Measurements from ENCODE around the gene UBE3B.

The UBE3B gene

DNA sequence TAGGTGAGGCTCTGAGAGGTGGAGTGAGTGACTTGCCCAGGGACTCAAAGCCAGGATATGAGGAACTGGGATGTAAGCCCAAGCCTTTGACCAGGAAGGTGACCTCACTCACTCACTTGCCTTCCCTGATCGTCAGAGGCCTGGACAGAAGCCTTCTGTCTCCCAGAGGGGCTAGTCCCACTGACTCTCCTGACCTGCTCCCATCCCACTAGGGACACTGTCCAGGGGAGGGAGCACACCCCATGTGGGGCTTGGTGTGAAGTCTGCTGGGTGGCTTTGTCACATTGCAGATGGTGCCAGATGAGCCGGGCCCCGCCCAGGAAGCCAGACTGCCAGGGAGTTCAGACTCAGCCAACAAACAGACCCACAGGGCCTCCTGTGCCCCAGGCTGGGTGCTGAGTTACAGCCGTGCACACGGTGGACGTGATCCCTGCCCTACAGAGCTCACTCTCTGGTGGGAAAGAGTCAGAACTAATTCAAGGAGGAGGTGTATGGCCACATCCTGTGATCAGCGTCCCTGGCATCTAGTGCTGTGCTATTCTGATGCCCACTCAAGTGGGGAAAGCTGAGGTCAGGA, 67.6 kb downstream of the UBE3B start:
- no peaks in the 10 kb centered on the region for H3K27me3 ChIP-seq (ENCODE audit: control insufficient read depth, insufficient read depth, low read length)
- H2AFZ ChIP-seq, result no peak overlapping the region
- H3K36me3 ChIP-seq (ENCODE audit: control insufficient read depth, insufficient read depth, low read length), result no peaks in the 10 kb centered on the region
- no peaks in the 10 kb centered on the region for H3K4me1 ChIP-seq
- no peak overlapping the region for H3K4me2 ChIP-seq (ENCODE audit: low read length)
- H3K79me2 ChIP-seq, result no peaks in the 10 kb centered on the region
- no peak overlapping the region for H3K9ac ChIP-seq
- no peak overlapping the region for H3K4me3 ChIP-seq (ENCODE audit: low read depth, low read length)
- TF ChIP-seq, protein P1, sequence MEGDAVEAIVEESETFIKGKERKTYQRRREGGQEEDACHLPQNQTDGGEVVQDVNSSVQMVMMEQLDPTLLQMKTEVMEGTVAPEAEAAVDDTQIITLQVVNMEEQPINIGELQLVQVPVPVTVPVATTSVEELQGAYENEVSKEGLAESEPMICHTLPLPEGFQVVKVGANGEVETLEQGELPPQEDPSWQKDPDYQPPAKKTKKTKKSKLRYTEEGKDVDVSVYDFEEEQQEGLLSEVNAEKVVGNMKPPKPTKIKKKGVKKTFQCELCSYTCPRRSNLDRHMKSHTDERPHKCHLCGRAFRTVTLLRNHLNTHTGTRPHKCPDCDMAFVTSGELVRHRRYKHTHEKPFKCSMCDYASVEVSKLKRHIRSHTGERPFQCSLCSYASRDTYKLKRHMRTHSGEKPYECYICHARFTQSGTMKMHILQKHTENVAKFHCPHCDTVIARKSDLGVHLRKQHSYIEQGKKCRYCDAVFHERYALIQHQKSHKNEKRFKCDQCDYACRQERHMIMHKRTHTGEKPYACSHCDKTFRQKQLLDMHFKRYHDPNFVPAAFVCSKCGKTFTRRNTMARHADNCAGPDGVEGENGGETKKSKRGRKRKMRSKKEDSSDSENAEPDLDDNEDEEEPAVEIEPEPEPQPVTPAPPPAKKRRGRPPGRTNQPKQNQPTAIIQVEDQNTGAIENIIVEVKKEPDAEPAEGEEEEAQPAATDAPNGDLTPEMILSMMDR (IDR thresholded peaks at IDR 0.05), result no peak
- no peak overlapping the region for H3K27ac ChIP-seq
- H3K9me3 ChIP-seq (ENCODE audit: control insufficient read depth, low read length), result no peaks in the 10 kb centered on the region

DNA sequence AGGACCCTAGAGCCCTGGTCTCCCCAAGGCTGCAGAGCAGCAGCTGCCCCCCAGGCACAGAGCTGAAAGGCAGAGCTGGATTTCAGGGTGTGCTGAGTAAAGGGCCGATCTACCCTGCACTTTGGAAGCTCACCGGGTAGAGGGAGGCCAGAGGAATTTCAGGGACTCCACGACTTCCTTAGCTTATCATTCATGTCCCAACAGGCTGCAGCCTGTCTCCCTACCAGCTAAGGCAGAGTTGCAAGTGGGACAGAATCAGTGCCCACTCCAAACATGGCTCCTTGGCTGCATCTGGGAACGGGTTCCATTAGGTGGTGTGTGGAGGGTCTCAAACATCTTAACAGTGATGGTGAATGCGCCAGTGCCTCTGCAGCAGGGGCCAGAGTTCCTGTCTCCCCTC, 68.4 kb downstream of the UBE3B start:
- no peaks in the 10 kb centered on the region for H3K36me3 ChIP-seq (ENCODE audit: control insufficient read depth, insufficient read depth, low read length)
- H3K27ac ChIP-seq, result no peak overlapping the region
- H2AFZ ChIP-seq, result no peak overlapping the region
- H3K9me3 ChIP-seq (ENCODE audit: control insufficient read depth, low read length), result no peaks in the 10 kb centered on the region
- TF ChIP-seq, protein P1 (IDR thresholded peaks at IDR 0.05), result no peak
- H3K4me1 ChIP-seq, result no peaks in the 10 kb centered on the region
- H3K79me2 ChIP-seq, result no peaks in the 10 kb centered on the region
- H3K27me3 ChIP-seq (ENCODE audit: control insufficient read depth, insufficient read depth, low read length), result no peaks in the 10 kb centered on the region
- no peak overlapping the region for H3K9ac ChIP-seq
- no peak overlapping the region for H3K4me3 ChIP-seq (ENCODE audit: low read depth, low read length)
- no peak overlapping the region for H3K4me2 ChIP-seq (ENCODE audit: low read length)

DNA sequence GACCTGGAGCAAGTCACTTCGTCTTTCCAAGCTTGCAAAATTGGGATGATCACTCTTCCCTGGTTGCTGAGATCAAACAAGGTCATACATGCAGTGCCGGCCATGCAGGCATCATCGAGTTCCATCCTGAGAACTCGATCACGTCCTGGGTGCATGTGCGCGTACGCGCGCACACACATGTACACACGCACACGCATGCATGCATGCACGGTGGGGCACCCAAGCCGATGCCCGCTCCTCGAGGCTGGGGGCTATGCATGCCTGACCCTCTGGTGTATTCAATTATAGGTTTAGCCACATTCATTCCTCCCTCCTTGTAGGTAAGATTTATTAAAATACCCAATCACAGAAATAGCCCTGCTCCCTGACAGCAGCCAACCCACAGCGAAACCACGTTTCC, 69.9 kb downstream of the UBE3B start:
- Histone ChIP-seq H3K36me3 (ENCODE audit: control insufficient read depth, insufficient read depth, low read length) (no peaks in the 10 kb centered on the region), H3K4me2 (ENCODE audit: low read length) (no peak overlapping the region)
- TF ChIP-seq, protein P1 (IDR thresholded peaks at IDR 0.05), result no peak

GRCh38 chr12:109548258-109548657, 70.8 kb downstream of the UBE3B start:
- TF ChIP-seq, protein P1 (IDR thresholded peaks at IDR 0.05), result no peak
- Histone ChIP-seq H3K27me3 (ENCODE audit: control insufficient read depth, insufficient read depth, low read length) (no peaks in the 10 kb centered on the region), H3K4me2 (ENCODE audit: low read length) (no peak overlapping the region), H3K9me3 (ENCODE audit: control insufficient read depth, low read length) (no peaks in the 10 kb centered on the region), H2AFZ (no peak overlapping the region), H3K27ac (no peak overlapping the region), H3K79me2 (no peaks in the 10 kb centered on the region), H3K9ac (no peak overlapping the region), H3K36me3 (ENCODE audit: control insufficient read depth, insufficient read depth, low read length) (no peaks in the 10 kb centered on the region), H3K4me1 (no peaks in the 10 kb centered on the region), H3K4me3 (ENCODE audit: low read depth, low read length) (no peak overlapping the region)

More for the DNA sequence above, 69.9 kb downstream of the UBE3B start:
- no peak overlapping the region for H3K27ac ChIP-seq
- H3K79me2 ChIP-seq, result no peaks in the 10 kb centered on the region
- H3K27me3 ChIP-seq (ENCODE audit: control insufficient read depth, insufficient read depth, low read length), result no peaks in the 10 kb centered on the region
- H3K4me1 ChIP-seq, result no peaks in the 10 kb centered on the region
- no peak overlapping the region for H3K9ac ChIP-seq
- H3K4me3 ChIP-seq (ENCODE audit: low read depth, low read length), result no peak overlapping the region
- H2AFZ ChIP-seq, result no peak overlapping the region
- no peaks in the 10 kb centered on the region for H3K9me3 ChIP-seq (ENCODE audit: control insufficient read depth, low read length)

- H3K4me3 ChIP-seq (ENCODE audit: low read depth, low read length), result no peak overlapping the region
- no peak overlapping the region for H3K4me2 ChIP-seq (ENCODE audit: low read length)
- no peaks in the 10 kb centered on the region for H3K27me3 ChIP-seq (ENCODE audit: control insufficient read depth, insufficient read depth, low read length)
- H3K79me2 ChIP-seq, result no peaks in the 10 kb centered on the region
- no peaks in the 10 kb centered on the region for H3K4me1 ChIP-seq
- H2AFZ ChIP-seq, result no peak overlapping the region
- no peaks in the 10 kb centered on the region for H3K9me3 ChIP-seq (ENCODE audit: control insufficient read depth, low read length)
- no peaks in the 10 kb centered on the region for H3K36me3 ChIP-seq (ENCODE audit: control insufficient read depth, insufficient read depth, low read length)
- no peak overlapping the region for H3K9ac ChIP-seq
- H3K27ac ChIP-seq, result no peak overlapping the region
- TF ChIP-seq, protein P1 (IDR thresholded peaks at IDR 0.05), result no peak
Measured at GRCh38 chr12:109549613-109550270, 72.3 kb downstream of the UBE3B start.
